ENCODE measurements around the gene DDX4.

Gene DDX4

DNA sequence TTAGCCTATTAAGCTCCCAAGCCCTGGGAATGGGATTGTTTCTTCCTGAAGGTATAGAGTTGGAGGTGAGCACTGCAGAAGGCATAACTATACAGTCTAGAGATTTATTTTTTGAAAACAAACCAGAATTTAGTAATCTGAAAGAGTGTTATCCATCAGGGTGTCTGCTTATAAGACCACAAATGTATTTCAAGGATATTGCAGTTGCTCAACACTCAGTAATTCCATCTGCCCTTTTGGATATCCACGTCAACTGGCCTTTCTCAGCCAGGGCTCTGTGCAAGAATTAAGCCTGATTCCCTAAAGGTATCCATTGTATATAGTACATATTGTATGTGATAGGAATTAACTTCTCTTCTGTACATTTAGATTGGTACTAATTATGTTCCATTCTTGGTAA, 98.3 kb downstream of the DDX4 start:
- H3K4me3 Mint-ChIP-seq: no peak overlapping the region
- no peak overlapping the region for H3K27ac Mint-ChIP-seq
- H3K9me3 Mint-ChIP-seq: peaks cover 8% of the 10 kb centered on the region

DNA sequence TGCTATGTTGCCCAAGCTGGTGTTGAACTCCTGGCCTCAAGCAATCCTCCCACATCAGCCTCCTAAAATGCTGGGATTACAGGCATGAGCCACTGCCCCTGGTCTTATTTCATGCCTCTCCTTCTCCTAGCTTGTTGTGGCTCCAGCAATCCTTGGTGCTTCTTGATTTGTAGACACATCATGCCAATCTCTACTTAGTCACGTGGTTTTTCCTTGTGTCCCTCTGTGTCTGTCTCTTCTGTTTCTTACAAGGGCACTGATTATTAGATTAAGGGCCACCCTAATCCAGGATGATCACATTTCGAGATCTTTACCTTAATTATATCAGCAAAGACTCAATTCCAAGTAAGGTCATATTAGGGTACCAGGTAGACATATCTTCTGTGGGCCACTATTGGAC, 104.1 kb downstream of the DDX4 start:
- TF ChIP-seq, protein P1, sequence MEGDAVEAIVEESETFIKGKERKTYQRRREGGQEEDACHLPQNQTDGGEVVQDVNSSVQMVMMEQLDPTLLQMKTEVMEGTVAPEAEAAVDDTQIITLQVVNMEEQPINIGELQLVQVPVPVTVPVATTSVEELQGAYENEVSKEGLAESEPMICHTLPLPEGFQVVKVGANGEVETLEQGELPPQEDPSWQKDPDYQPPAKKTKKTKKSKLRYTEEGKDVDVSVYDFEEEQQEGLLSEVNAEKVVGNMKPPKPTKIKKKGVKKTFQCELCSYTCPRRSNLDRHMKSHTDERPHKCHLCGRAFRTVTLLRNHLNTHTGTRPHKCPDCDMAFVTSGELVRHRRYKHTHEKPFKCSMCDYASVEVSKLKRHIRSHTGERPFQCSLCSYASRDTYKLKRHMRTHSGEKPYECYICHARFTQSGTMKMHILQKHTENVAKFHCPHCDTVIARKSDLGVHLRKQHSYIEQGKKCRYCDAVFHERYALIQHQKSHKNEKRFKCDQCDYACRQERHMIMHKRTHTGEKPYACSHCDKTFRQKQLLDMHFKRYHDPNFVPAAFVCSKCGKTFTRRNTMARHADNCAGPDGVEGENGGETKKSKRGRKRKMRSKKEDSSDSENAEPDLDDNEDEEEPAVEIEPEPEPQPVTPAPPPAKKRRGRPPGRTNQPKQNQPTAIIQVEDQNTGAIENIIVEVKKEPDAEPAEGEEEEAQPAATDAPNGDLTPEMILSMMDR (IDR thresholded peaks at IDR 0.05; ENCODE audit: unreplicated experiment in 3 of 3): no peak
- no peak overlapping the region for H3K27ac Mint-ChIP-seq
- H3K4me1 Mint-ChIP-seq: no peaks in the 10 kb centered on the region
- H3K27me3 Mint-ChIP-seq (ENCODE audit: low read depth): no peaks in the 10 kb centered on the region
- no peaks in the 10 kb centered on the region for H3K36me3 Mint-ChIP-seq (ENCODE audit: low read depth)
- peaks cover 8% of the 10 kb centered on the region for H3K9me3 Mint-ChIP-seq
- H3K4me3 Mint-ChIP-seq: no peak overlapping the region

More for the DNA sequence above, 98.3 kb downstream of the DDX4 start:
- TF ChIP-seq, protein P1 (IDR thresholded peaks at IDR 0.05; ENCODE audit: unreplicated experiment in 3 of 3): no peak
- no peaks in the 10 kb centered on the region for H3K4me1 Mint-ChIP-seq
- no peaks in the 10 kb centered on the region for H3K27me3 Mint-ChIP-seq (ENCODE audit: low read depth)
- no peaks in the 10 kb centered on the region for H3K36me3 Mint-ChIP-seq (ENCODE audit: low read depth)

DNA sequence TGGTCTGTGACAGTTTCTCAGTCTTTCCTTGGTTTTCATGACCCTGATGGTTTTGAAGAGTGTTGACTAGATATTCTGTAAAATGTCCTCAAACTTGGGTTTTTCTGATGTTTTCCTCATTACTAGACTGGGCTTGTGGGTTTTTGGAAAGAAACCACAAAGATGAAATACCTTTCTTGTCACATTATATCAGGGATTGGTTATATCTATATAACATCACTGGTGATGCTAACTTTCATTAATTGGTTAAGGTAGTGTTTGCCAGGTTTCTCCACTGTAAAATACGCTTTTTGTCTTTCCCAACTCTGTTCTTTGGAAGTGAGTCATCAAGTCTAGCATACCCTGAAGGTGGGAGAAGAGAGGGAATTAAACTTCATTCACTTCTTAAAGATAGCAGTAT, 110.0 kb downstream of the DDX4 start:
- no peaks in the 10 kb centered on the region for H3K36me3 Mint-ChIP-seq (ENCODE audit: low read depth)
- H3K4me3 Mint-ChIP-seq: no peak overlapping the region
- TF ChIP-seq, protein P1 (IDR thresholded peaks at IDR 0.05; ENCODE audit: unreplicated experiment in 3 of 3): no peak
- H3K27ac Mint-ChIP-seq: no peak overlapping the region
- peaks cover 8% of the 10 kb centered on the region for H3K9me3 Mint-ChIP-seq
- H3K4me1 Mint-ChIP-seq: no peaks in the 10 kb centered on the region
- H3K27me3 Mint-ChIP-seq (ENCODE audit: low read depth): no peaks in the 10 kb centered on the region

DNA sequence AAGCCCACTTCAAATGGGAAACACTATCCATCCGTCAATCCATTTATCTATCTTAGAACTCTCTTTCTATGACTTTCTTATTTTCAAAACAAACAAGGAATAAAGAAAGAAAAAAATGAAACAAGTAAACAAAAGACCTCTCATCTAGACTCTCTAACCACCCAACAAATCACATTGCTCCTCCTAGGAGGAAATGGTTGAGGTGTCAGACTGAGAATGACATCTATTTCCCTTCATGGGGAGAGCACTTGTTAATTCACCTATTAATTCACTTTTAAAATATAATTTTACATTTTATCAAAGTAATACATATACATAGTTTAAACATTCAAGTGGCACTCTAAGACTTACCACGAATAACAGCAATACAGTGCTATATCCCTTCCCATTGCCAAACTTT, 110.9 kb downstream of the DDX4 start:
- Mint-ChIP-seq H3K36me3 (ENCODE audit: low read depth) (no peaks in the 10 kb centered on the region), H3K4me1 (peaks cover 6% of the 10 kb centered on the region)
- TF ChIP-seq, protein P1 (IDR thresholded peaks at IDR 0.05; ENCODE audit: unreplicated experiment in 3 of 3): no peak

DNA sequence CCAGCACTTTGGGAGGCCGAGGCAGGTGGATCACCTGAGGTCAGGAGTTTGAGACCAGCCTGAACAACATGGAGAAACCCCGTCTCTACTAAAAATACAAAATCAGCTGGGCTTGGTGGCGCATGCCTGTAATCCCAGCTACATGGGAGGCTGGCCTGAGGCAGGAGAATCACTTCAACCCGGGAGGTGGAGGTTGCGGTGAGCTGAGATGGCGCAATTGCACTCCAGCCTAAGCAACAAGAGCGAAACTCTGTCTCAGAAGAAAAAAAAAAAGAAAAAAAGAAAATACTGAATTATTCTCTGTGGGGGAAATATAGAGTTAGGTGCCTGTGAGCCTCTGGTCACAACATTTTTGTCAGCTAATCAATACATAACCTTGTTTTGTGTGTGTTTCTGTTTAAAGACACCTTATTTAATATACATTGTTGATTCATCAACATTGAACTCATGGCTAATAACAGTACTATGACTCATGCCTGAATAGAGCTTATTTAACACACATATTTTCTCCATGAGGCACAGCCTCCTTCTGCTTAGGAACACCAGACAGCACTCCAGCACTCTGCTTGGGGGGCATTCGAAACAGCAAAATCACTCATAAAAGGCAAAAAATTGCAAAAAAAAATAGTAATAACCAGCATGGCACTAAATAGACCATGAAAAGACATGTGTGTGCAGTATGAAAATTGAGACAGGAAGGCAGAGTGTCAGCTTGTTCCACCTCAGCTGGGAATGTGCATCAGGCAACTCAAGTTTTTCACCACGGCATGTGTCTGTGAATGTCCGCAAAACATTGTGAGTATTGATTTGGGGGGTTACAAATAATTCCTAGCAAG, 113.2 kb downstream of the DDX4 start, which contains the start of gene IL31RA:
Gene IL31RA (plus strand): TSS at position 519 of the 836 bp plus-strand sequence. CDS start 214 bp downstream, at position 733.
- Mint-ChIP-seq H3K27ac (no peak within 1 kb of the TSS), H3K36me3 (ENCODE audit: low read depth) (no peaks in the 10 kb centered on the region), H3K9me3 (peaks cover under 1% of the 10 kb centered on the region), H3K4me1 (peaks cover 13% of the 10 kb centered on the region), H3K4me3 (no peak within 1 kb of the TSS), H3K27me3 (ENCODE audit: low read depth) (no peaks in the 10 kb centered on the region)
- TF ChIP-seq, protein P1 (IDR thresholded peaks at IDR 0.05; ENCODE audit: unreplicated experiment in 3 of 3): no peak

More for the DNA sequence above, 110.9 kb downstream of the DDX4 start:
- Mint-ChIP-seq H3K27me3 (ENCODE audit: low read depth) (no peaks in the 10 kb centered on the region), H3K9me3 (peaks cover 8% of the 10 kb centered on the region), H3K4me3 (no peak overlapping the region), H3K27ac (no peak overlapping the region)

DNA sequence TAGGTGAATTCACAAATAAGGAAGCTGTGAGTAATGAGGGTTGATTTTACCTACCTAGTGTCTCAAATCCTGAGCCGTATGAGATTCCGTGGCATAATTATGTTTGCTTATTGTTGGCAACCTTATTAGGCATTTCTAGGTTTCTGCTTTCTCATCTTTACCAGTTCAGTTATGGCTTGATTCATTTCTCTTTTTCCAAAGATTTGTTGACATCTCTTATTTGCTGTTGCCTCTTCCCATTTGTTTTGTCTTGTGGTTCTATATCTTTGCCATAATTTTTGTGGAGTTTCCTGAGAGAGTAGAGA, 113.8 kb downstream of the DDX4 start:
- TF ChIP-seq, protein P1 (IDR thresholded peaks at IDR 0.05; ENCODE audit: unreplicated experiment in 3 of 3): no peak
- Mint-ChIP-seq H3K9me3 (no peaks in the 10 kb centered on the region), H3K36me3 (ENCODE audit: low read depth) (no peaks in the 10 kb centered on the region), H3K27ac (no peak overlapping the region), H3K27me3 (ENCODE audit: low read depth) (no peaks in the 10 kb centered on the region), H3K4me1 (peaks cover 13% of the 10 kb centered on the region), H3K4me3 (no peak overlapping the region)

Data from nephron (organoid).